NT2/D1 (cell line): ENCODE results near the gene ARMC8.

ENCODE experiments used
- SUZ12 ChIP-seq: IDR thresholded peaks from 2 replicates; pipeline ENCODE4 v1.6.1; 2011; ENCODE audit not compliant: insufficient read length, insufficient read depth; ENCODE audit errors: extremely low read depth
- YY1 ChIP-seq: IDR thresholded peaks from 2 replicates; pipeline ENCODE4 v1.6.1; 2011; ENCODE audit not compliant: insufficient read length, insufficient read depth
- ZNF274 ChIP-seq: IDR thresholded peaks from 2 replicates; pipeline ENCODE4 v1.6.1; 2011; ENCODE audit warnings: mild to moderate bottlenecking, low read depth, low read length

- TF ChIP-seq ZNF274 = no peak
- TF ChIP-seq YY1 = no peak
- no peak for TF ChIP-seq SUZ12
Measured at GRCh38 chr3:138297876-138298275, 110.8 kb downstream of the ARMC8 start.
